Right kidney (tissue), 1 donor: ENCODE results near the gene MX2.
"Not testable (repeated sequence)": the region's sequence is repeated elsewhere in the genome, so short reads cannot be mapped to it uniquely, and the experiment has no call there.

Source experiments
- DNase-seq: peaks from one replicate; pipeline ENCODE4 v3.0.0-alpha.2; 2016

MX2 gene

DNA sequence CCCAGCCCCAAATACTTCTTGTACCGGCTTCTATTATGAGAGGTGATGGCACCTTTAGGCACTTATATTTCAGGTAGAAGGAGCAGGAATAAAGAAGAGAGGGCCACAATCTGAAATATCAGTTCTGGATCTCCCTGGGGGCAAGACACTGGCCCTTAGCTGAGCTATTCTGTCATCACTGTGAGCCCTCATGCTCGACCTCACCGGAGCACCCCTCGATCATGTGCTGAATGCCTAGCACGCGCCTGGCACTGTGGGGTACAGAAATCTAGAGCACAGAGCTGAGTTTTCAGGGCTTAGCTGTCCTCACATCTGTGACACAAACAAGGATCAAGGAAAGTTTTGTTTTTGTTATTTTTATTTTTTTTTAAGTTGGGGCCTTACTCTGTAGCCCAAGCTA lies 56.6 kb downstream of the MX2 start:
- no peak for DNase-seq

DNA sequence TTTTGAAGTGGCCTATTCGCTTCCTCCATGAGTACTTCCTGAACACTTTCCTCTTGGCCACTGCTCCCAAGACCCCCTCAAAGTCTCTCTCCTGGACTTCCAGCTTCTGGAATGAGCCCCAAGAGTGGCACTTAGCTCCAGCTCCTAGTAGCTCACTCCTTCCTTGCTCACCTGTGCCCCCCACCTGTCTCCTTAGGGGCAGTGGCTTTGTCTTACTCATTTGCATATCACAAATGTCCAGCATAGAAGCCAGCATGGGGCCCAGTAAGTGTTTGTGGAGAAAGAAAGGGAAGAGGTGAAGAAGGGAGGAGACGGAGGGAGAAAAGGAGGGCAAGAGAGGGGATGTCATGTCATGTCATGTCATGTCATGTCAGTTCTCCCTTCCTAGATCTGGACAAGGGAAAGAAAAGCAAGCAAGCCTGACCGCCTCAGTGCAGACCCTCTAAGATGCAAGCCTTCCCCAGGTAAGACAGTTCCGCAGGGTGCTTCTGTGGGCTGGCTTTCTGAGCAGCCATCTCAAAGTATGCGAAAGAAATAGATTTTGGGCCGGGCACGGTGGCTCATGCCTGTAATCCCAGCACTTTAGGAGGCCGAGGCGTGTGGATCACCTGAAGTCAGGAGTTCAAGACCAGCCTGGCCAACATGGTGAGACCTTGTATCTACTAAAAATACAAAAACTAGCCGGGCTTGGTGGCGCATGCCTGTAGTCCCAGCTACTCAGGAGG lies 57.3 kb downstream of the MX2 start:
- no peak for DNase-seq

DNA sequence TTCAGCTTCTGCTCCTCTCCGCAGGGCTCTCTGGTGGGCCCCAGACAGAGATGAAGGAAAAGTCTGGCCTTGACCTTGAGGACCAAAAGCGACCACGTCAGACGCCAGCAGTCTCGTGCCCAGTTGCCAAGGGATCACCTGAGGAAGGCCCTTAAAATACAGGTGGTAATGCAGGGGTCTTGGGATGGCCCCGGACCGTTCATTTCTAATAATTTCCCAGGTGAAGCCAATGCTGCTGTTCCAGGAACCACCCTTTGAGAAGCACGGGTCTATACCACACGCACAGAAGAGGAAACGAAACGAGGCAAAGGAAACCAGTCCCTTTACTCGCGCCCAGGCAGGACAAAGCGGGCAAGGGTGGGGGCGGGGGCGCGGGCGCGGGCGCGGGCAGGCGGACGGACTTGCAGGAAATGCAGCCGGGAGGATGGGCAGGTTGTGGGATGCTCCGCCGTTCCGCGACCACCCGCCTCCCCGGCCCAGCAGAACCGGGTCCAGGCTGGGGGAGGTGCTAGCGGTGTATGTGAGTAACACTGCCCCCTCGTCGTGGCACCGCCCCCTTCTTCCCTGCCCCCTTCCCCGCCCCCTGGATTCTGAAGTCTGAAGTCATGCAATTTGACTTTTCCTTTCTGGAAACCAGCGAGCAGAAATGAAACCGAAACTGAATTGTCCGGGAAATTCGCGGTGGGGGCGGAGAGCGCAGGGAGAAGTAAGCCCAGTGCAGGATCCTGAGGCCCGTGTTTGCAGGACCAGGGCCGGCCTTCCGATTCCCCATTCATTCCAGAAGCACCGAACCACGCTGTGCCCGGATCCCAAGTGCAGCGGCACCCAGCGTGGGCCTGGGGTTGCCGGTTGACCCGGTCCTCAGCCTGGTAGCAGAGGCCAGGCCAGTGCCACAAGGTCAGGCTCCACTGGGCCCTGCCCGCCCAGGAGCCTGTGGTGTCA lies 58.4 kb downstream of the MX2 start:
- DNase-seq: peak; percentile 76

DNA sequence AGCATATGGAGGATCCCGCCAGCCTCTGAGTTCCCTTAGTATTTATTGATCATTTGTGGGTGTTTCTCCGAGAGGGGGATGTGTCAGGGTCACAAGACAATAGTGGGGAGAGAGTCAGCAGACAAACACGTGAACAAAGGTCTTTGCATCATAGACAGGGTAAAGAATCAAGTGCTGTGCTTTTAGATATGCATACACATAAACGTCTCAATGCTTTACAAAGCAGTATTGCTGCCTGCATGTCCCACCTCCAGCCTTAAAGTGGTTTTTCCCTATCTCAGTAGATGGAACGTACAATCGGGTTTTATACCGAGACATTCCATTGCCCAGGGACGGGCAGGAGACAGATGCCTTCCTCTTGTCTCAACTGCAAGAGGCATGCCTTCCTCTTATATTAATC lies 59.2 kb downstream of the MX2 start:
- not testable (repeated sequence) for DNase-seq

DNA sequence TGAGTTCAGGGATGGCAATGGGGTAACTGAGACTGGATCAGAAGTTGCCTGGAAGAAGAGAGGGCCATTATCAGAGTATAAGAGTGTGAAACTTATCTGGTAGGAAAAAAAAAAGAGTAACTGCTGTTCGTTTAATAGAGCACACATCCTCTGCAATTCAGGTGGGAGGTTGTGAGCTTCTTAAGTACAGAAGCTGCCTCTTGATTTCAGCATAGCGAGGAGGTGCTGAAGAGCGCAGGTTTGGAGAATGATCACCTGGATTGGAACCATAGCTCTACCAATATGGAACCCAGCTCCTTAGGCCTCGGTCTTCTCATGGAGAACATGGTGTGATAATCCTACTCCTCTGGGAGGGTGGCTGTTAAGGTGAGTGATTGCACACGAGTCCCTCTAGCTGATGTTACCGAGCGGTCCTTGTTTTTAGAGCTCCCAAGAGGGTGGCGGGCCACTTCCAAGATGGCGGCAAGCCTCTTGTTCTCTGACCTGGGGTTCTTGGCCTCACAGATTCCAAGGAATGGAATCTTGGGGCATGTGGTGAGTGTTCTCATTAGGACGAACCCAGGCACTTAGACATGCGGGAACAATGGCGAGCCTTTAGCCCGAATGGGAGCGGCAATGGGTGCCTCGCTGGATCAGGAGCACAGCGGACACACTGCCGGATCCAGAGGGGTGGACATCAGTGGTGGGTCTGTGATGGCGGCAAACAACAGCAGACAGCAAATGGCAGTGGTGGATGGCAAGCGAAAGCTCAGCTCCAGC lies 60.9 kb downstream of the MX2 start:
- no peak for DNase-seq

DNA sequence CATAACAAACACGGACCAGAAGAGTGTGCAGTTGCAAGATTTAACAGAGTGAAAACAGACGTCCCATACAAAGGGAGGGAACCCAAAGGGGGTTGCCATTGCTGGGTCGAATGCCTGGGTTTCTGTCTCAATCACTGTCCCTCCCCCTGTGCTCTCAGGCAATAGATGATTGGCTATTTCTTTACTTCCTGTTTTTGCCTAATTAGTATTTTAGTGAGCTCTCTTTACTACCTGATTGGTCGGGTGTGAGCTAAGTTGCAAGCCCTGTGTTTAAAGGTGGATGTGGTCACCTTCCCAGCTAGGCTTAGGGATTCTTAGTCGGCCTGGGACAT lies 61.4 kb downstream of the MX2 start:
- not testable (repeated sequence) for DNase-seq

DNA sequence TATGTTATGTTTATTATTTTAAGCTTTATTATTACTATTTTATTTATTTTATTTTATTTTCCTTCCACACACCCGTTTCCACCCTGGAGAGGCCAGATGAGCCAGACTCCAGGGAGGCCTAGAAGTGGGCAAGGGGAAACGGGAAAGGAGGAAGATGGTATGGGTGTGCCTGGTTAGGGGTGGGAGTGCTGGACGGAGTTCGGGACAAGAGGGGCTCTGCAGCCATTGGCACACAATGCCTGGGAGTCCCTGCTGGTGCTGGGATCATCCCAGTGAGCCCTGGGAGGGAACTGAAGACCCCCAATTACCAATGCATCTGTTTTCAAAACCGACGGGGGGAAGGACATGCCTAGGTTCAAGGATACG lies 63.7 kb downstream of the MX2 start:
- DNase-seq: no peak

DNA sequence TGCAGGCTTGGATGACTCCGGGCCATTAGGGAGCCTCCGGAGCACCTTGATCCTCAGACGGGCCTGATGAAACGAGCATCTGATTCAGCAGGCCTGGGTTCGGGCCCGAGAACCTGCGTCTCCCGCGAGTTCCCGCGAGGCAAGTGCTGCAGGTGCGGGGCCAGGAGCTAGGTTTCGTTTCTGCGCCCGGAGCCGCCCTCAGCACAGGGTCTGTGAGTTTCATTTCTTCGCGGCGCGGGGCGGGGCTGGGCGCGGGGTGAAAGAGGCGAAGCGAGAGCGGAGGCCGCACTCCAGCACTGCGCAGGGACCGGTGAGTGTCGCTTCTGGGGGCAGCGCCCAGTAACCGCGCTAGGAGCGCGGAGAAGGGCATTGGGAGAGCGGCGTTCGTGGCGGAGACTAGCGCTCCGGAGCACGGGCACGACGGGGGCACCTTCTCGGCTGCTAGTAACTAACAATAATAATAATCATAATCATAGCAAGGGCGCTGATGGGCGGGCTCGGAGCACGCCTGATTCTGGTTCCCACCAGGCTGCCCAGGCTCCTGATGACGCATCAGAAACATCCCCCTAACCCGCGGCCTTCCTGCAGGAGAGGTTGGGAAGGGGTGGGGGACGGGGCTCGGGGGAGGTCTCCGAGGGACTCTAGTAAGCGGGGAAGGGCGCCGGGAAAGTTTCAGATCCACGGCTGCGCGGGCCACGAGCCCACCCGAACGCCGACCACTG lies 64.3 kb downstream of the MX2 start, which contains the start of gene MX1:
MX1 (plus strand) TSS at position 286 of the 722 bp plus-strand sequence. CDS start 5,832 bp downstream, outside the sequence.
- peak; percentile 77 for DNase-seq

DNA sequence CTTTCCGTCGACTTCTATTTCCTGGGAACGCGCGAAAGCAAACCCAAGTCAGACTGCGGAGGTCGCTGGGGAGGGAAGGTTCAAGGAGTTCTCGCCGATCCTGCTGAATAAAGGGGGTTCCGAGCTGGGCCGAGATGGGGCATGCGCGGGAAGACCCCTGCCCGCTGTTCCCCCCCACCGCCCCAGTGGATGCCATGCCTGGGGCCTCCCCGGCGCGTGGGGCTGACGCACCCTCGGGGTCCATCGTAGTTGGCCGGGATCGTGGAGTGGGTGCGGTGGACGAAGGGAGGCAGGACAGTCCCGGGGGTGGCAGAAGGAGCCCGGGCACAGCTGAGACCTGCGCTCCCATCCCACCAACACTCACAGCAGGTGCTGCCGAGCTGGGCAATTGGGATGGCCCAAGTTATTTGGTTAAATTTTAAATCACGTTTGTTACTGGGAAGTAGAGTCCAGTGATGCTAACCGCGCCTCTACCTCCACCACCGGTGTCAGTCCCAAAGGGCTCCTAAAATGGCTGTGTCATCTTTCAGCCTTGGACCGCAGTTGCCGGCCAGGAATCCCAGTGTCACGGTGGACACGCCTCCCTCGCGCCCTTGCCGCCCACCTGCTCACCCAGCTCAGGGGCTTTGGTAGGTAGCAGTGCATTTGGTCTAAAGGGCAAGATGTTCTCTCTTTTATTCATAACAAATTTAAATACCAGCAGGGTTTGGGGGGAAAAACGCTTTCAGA lies 65.0 kb downstream of the MX2 start:
- peak; percentile 28 for DNase-seq

DNA sequence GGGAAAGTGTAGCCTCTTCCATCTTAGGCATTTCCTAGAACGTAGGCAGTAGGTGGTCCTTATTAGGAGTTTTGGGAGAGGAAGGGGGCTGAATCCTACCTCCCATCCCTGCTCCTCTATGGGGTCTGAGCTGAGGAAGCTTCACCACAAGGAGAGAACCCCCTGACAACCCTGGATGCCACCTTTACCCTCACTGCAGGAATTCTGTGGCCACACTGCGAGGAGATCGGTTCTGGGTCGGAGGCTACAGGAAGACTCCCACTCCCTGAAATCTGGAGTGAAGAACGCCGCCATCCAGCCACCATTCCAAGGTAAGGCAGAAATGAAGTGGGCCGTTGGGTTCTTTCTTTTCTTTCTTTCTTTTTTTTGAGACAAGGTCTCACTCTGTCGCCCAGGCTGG lies 65.7 kb downstream of the MX2 start:
- DNase-seq: no peak

DNA sequence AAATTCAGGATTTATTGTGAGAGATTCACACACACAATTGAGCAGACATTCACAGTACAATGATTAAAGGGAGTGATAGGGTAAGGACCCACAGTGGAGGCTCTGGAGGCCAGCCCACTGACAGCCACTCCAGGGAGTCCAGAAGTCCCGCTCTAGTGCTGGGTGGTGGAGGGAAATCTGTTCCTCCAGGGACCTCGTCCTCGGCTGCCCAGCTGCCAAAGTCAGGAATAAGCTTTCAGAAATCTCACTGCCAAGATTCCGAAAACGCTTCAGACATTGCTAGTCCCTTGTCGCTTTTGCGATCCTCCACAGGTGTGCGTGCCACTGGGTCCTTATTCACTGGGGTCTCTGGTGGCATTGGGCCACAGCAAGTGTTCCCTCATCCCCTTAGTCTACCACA lies 66.5 kb downstream of the MX2 start:
- DNase-seq: no peak

DNA sequence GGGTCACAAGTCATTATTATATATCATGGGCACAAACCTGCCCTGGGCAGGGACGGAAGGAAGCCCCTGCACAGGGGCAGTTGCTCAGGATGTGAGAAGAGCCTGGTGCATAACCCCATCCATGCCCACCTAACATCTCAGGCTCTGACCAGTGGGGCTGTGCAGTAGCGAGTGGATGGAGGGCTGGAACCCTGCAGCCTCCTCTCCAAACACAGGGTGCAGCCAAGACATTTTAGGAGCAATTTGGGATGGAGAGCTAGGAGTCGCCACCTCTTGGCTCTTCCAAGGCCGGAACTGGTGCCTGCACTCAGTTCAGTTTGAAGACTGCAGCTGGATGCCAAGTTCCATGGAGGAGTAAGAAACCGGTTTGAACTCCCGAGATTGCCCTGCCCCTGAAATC lies 67.0 kb downstream of the MX2 start:
- DNase-seq: no peak

DNA sequence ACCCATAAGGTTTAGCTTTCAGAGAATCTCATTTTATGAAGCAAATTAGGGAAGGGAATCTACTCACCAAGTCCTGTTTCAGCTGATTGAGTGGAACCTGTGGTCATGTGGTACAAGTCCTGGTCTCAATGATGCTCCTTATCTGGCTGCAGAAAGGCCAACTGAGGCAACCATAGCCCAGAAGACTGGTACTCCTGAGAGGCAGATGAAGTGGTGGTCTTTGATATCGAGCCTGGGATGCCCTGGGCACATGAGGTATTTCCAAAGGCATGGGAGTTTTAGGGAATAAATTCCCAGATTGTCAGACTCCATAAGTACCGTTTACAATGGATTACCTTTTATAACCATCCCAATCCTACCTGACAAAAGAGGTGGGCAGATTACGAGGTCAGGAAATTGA lies 67.5 kb downstream of the MX2 start:
- DNase-seq: no peak

DNA sequence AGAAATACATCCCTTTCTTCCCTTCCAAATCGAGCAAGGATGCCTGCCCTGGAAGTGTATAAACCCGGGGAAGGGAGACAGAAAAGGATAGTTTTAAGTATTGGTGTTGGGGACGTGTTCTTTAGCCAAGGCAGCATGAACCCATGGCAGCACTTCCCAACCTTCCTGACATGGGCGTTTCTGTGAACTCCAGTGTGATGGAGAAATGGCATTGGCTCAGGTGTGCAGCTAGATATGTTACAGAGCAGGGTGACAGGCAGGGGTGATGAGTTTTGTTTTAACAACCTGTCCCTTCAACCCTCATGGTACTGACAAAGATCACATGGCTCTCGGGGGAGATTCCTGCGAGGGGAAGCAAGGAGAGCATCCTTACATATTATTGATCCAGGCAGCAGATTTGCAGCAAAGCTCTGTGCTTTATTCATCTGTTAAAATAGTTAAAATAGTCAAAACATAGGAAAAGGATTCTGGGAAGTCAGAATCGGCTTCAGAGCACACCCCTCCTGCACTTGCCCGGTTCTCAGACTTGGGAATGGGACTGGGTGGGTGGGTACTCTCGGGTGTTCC lies 68.2 kb downstream of the MX2 start:
- DNase-seq: no peak

DNA sequence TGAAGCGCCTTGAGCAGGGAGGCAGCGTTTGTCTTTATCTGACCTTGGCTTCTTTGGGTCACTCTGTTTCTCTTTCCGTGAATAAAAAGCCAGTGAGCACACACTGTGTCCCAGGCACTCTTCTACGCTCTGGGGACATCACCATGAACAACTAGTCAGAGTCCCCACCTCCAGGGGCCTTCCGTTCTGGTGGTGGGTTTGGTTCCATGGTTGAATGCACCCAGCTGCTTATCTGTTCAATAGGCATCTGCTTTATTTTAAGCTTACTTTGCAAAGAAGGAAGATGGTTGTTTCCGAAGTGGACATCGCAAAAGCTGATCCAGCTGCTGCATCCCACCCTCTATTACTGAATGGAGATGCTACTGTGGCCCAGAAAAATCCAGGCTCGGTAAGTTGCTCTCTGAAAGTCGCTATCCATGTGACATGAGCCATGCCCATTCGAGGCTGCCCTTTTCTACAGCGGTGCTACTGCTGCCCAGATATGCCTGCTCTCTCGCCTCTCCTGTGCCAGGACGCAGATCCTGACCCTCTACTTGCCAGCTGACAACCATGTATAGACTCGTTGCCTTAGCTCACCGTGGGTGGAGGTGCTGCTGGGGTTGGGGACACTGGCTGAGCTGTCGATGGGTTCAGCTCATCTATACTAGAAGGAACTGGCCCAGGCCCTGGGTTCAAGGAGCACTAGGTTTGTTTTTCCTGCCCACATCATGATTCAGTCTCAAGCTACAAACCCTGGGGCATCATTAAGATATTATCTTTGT lies 70.1 kb downstream of the MX2 start:
- DNase-seq: no peak

DNA sequence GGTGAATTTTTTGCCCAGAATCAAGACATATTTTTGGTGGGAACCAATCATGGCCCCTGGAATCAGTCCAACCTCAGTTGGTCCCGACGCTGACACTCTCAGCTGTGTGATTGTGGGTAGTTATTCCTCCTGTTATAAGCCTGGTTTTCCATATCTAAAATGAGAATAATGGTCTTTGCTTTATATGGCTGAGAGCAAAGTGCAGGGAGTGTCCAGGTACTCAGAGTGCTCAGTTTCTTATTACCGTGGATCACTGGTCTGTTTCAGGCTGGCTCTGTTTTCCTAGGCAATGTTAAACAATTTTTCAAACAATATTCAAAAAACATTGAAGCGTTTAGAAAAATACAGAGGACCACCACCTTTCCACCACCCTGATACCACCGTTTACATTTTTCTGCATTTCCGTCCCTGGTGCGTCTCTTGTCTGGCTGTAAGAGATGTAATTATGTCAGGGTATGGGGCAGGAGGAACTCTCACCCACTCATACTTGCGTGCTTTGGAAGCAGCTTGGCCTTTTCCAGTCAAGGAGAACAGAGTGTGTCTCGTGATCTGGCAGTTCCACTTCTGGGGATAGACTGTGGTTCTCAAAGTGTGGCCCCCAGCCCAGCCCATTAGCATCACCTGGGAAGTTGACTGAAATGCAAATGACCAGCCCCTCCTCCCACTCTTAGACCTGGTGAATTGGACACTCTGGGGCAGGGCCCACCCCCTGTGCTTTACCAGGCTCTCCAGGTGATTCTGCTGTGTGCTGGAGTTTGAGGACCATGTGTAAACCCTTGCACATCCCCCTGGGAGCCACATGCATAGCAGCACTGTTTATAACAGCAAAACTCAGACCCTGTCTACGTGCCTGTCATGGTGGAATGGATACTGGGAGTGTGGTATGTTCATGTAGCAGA lies 71.0 kb downstream of the MX2 start:
- no peak for DNase-seq

DNA sequence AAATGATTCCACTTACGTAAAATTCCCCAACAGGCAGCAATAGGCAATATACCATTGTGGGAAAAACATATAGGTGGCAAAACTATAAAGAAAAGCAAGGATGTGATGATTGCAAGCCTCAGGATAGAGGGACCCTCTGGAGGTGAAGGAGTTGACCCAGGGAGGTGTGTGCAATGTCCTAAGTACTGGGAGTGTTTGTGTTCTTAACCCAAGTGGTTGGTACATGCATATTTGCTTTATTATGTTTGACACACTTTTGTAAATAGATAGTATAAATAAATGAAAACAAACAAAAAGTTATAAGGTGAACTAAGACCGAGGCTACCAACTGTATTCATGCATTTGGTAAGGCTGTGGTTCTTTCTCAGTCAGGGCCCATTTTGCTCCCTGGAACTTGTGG lies 71.7 kb downstream of the MX2 start:
- no peak for DNase-seq

DNA sequence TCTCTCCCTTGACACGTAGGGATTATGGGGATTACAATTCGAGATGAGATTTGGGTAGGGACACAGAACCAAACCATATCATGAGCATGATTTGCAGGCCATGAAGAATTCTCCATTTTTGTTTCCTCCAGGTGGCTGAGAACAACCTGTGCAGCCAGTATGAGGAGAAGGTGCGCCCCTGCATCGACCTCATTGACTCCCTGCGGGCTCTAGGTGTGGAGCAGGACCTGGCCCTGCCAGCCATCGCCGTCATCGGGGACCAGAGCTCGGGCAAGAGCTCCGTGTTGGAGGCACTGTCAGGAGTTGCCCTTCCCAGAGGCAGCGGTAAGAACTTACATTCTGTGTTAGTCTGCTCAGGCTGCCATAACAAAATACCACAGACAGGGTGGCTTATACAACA lies 73.9 kb downstream of the MX2 start:
- DNase-seq: no peak

DNA sequence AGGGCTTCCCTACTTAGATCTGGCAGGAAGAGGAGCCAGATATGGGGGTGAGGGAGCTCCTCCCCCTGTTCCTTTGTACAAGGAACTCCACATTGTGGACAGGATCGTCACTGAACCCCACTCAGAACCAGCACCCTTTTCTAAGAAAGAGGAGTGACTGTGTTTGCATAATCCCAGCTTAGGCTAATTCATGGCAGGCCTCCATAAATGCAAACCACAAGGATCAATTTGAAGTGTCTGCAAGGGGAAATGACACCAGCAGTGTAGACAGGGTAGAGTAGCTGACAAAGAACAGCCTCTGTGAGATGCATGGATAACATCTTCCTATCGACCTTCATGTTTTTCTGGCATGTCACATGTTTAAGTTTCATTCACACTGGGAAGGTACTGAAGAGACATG lies 75.9 kb downstream of the MX2 start:
- DNase-seq: no peak
